Ovary (tissue), 9 donors: ENCODE results near the gene MTMR11. TPM values are rescaled to one million over a fixed set of nuclear protein-coding genes. Genes with fewer than 3 reads are reported as not detected.
A peak's percentile ranks its signal among the peaks of the same experiment; 100 is the strongest.

Source experiments
- DNase-seq, 5 donors: peaks; one replicate each; pipeline ENCODE4 v3.0.0-alpha.2; 2019 to 2020
- H3K27ac ChIP-seq, 2 donors: fragments of 200-600 bp; one replicate each; pipeline versions ENCODE4 v1.5.1 to v1.8.0; 2019 to 2022
- H3K27me3 ChIP-seq: fragments of 200-600 bp; one replicate; pipeline ENCODE4 v1.8.0; 2022
- H3K36me3 ChIP-seq: fragments of 200-600 bp; sonication (generic); one replicate; pipeline ENCODE4 v1.5.1; 2019
- H3K4me1 ChIP-seq: one replicate; pipeline ENCODE4 v1.8.1; 2013; ENCODE audit warnings: mild to moderate bottlenecking, moderate library complexity; ENCODE audit not compliant: insufficient read depth
- H3K4me3 ChIP-seq: fragments of 200-600 bp; sonication (generic); one replicate; pipeline ENCODE4 v1.5.1; 2017
- H3K9me3 ChIP-seq, 2 donors: fragments of 200-600 bp in 1 of 2; sonication (generic) in 1 of 2; one replicate each; pipeline versions ENCODE4 v1.5.1 to v1.8.1; 2013 to 2019; ENCODE audit warnings: mild to moderate bottlenecking in 1 of 2, moderate library complexity in 1 of 2
- EP300 ChIP-seq: sonication (generic); formaldehyde crosslinking; IDR thresholded peaks from one replicate; pipeline ENCODE4 v1.6.1; 2017; ENCODE audit warnings: antibody characterized with exemption
- POLR2A ChIP-seq: fragments of 450-650 bp; IDR thresholded peaks from one replicate; pipeline ENCODE4 v1.6.1; 2017; ENCODE audit warnings: antibody characterized with exemption, mild to moderate bottlenecking, moderate library complexity
- WGBS, 3 donors: extraction: QIAGEN DNeasy Blood & Tissue Kit in 1 of 3; methylation state at CpG; one replicate each; pipeline versions ENCODE4 v1.1.5 to v1.1.7; 2013 to 2017; 5-methylcytosine and 5-hydroxymethylcytosine counted together
- intact Hi-C, 4 donors: fragments of 100-400 bp; cut with DNase I; formaldehyde crosslinking; loops; one replicate each; pipeline versions ENCODE4 v1.11.0 to v1.15.1; 2022 to 2023
- polyA plus RNA-seq, 2 donors: library from polyadenylated mRNA; stranded (reverse); fragments of 200-250 nt in 1 of 2; fragments of 350-450 nt in 1 of 2; fragmentation: Illumina TruSeq in 1 of 2; extraction: RNeasy Lipid Tissue Mini Kit (QIAGEN cat#74804) in 1 of 2; gene quantifications; one replicate each; pipeline ENCODE4 v1.2.3, GENCODE V29; 2013 to 2014
- total RNA-seq, 7 donors: library from RNA; depleted of rRNA in 2 of 7; stranded (reverse); fragments of >200 nt in 2 of 7; fragmentation: NEBNext Ultra II Directional in 3 of 7; extraction: Animal tissue kit (Norgen Biotek cat#: 25700) in 3 of 7; gene quantifications; one replicate each; pipeline versions ENCODE4 v1.1.0 to v1.2.4, GENCODE V29; 2016 to 2023
- TF ChIP-seq, protein P1 (sequence below), 3 donors: fragments of 450-650 bp in 2 of 3; fragments of 200-600 bp in 1 of 3; IDR thresholded peaks; one replicate each; pipeline versions ENCODE4 v1.5.1 to v1.8.0; 2016 to 2022; ENCODE audit warnings: antibody characterized with exemption in 3 of 3, mild to moderate bottlenecking in 1 of 3
- donor health status: DM: no; HTN: no; CAD: no; lungs with moderate emphysema.
- donor health status: DM: no; HTN: no; CAD: no.
- donor health status: Bipolar disorder and iron deficiency.
- donor health status: DM: yes; HTN: yes; CAD: no.
- donor health status: DM: no; HTN: no; CAD: no.
- donor health status: DM: yes; HTN: yes; CAD: no.

MTMR11 gene
- total and polyA plus RNA-seq, 9 donors: 19.1 to 51.5 (median 33.0) TPM

DNA sequence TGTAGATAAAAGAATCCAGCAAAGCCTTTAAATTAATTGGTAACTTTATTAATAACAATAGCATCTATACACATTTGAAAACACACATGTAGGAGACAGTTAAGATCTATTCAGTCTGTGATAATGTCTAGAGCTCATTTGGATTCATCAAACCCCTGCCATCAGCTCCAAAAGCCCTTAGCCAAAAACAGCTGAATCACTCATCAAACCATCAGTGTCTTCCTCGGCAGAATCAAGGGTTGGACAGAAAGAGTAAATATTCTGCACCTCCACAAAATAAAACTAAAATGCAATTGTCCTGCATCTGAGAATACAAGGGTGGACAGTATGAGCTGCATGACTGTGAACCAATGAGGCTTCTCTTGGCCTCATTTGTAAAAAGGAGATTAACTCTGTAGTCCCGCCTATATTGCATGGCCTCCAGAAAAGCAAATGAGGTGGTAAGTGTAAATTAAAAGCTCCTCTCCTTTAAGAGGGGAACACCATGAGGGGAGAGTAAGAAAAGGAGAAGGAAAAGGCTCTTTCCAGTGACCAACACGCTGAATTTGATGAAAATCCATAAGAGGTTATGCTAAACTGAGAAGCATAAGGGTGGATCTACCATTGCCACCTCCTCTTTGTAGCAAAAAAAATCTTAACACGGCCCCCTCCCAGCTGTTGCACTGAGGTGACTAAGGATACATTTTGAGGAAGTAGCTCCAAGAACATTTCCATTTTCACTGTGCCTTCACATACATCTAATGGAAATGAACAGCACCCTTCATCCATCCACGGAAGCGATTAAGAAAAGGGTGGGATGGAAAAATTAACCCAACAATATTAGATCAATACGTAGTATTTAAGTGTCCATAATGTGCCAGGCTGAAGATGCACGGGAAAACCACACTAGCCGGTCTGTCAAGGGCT, 52.0 kb downstream of the MTMR11 start:
- Histone ChIP-seq H3K4me3 (peak overlapping the region; percentile 80), H3K9me3 (no peaks in the 10 kb centered on the region), H3K4me1 (peaks cover 2% of the 10 kb centered on the region), H3K27ac (peak overlapping the region in 1 of 2 donors; percentile 99), H3K27me3 (no peaks in the 10 kb centered on the region), H3K36me3 (no peaks in the 10 kb centered on the region)
- DNase-seq: no peak
- WGBS, 3 donors: 7 to 10% (median 9%) methylated on average over 9 of the region's 9 CpGs
- intact Hi-C loops: no loop called here
- no peak for TF ChIP-seq POLR2A
- no peak for TF ChIP-seq EP300

DNA sequence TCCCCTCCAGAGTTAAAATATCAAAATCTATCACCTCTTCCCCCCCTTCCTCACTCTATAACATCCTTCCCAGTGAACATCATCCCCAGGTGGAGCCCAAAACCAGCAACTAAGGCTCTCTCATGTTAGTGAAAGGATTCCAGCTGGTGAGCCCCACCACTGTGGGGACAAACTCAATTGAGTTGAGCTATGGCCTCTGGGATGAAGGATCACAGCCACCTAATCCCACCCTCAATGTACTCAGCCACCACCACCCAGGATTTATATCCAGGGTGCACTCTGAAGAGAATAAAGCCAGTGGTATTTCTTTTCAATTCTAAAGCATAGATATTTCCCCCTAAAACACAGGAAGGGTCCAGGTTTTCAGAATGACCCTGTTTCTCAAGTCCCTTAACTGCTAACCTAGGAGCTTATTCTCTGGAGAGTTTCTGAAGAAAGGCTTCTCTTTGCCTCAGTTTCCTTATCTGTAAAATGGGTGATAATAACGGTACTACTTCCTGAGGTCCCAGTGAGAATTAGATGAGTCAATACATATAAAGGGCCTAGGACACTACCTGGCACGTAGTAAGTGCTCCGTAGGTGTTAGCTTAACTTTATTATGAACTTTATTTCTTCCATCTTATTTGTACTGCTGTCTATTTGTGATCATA, 53.0 kb downstream of the MTMR11 start:
- Histone ChIP-seq H3K27ac (no peak overlapping the region), H3K36me3 (no peaks in the 10 kb centered on the region), H3K4me3 (no peak overlapping the region), H3K27me3 (no peaks in the 10 kb centered on the region), H3K4me1 (peaks cover 2% of the 10 kb centered on the region), H3K9me3 (no peaks in the 10 kb centered on the region)
- DNase-seq: no peak
- WGBS, 3 donors: 79 to 81% (median 79%) methylated on average over 3 of the region's 3 CpGs
- TF ChIP-seq EP300 (no peak), POLR2A (no peak)
- TF ChIP-seq, protein P1, sequence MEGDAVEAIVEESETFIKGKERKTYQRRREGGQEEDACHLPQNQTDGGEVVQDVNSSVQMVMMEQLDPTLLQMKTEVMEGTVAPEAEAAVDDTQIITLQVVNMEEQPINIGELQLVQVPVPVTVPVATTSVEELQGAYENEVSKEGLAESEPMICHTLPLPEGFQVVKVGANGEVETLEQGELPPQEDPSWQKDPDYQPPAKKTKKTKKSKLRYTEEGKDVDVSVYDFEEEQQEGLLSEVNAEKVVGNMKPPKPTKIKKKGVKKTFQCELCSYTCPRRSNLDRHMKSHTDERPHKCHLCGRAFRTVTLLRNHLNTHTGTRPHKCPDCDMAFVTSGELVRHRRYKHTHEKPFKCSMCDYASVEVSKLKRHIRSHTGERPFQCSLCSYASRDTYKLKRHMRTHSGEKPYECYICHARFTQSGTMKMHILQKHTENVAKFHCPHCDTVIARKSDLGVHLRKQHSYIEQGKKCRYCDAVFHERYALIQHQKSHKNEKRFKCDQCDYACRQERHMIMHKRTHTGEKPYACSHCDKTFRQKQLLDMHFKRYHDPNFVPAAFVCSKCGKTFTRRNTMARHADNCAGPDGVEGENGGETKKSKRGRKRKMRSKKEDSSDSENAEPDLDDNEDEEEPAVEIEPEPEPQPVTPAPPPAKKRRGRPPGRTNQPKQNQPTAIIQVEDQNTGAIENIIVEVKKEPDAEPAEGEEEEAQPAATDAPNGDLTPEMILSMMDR (IDR thresholded peaks at IDR 0.05): no peak
- intact Hi-C loops: no loop called here

DNA sequence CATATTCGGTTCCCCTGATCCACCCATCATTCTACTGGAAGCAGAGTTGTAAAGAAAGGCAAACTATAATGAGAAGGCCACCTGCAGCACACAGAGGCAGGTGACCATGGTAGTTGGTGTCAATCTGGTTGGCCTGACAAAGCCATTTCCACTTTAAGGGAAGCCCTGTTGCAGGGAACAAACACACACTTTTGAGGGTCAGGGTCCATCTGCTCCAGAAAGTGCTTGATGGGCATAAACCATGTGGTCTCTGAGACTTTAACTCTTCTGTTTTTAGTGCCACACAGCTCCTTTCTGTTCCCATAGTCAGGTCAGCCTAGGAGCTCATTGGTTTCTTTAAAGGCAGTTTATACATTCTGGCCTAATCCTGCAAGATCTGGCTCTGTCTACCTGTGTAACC, 54.8 kb downstream of the MTMR11 start:
- DNase-seq: no peak

DNA sequence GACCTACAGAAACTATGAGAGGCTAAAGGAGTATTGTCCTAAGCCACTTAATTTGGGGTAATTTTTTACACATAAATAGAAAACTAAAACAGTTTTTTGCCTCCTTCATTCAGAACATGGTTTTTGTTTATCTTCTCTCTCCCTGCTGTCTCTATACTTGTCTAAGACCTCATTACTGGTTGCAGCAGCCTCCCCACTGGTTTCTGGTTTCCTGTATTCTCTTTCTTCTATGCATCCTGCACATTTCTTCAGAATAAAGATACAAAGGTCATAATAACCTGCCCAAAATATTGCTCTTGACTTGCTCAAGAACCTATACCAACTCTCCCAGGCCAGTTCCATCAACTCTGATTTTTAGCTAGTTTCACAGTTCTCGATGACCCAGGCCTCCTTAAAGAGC, 57.1 kb downstream of the MTMR11 start:
- H3K9me3 ChIP-seq: no peaks in the 10 kb centered on the region
- no peak overlapping the region for H3K4me3 ChIP-seq
- no peak for TF ChIP-seq POLR2A
- no peak for TF ChIP-seq EP300
- TF ChIP-seq, protein P1 (IDR thresholded peaks at IDR 0.05): no peak
- peaks cover 2% of the 10 kb centered on the region for H3K4me1 ChIP-seq
- intact Hi-C loops: no loop called here
- 86 to 92% (median 92%) methylated on average over 1 of the region's 1 CpG for WGBS, 3 donors
- no peak for DNase-seq
- H3K36me3 ChIP-seq: no peaks in the 10 kb centered on the region
- H3K27me3 ChIP-seq: no peaks in the 10 kb centered on the region
- H3K27ac ChIP-seq: no peak overlapping the region

More for the DNA sequence above, 54.8 kb downstream of the MTMR11 start:
- Histone ChIP-seq H3K36me3 (no peaks in the 10 kb centered on the region), H3K4me1 (peaks cover 2% of the 10 kb centered on the region), H3K9me3 (no peaks in the 10 kb centered on the region), H3K4me3 (no peak overlapping the region), H3K27me3 (no peaks in the 10 kb centered on the region), H3K27ac (no peak overlapping the region)
- 91 to 100% (median 97%) methylated on average over 1 of the region's 1 CpG for WGBS, 3 donors
- TF ChIP-seq POLR2A: no peak
- TF ChIP-seq, protein P1 (IDR thresholded peaks at IDR 0.05): no peak
- no peak for TF ChIP-seq EP300
- intact Hi-C loops: no loop called here

Other genes starting within 250 kb of the MTMR11 start
- 10 to 100 TPM in 1 of 7 donors, 1 to 10 TPM in 5, under 1 TPM in 1; 0.34 to 17.9 (median 3.2) TPM for gene FCGR1A, start 154.2 kb downstream of the MTMR11 start, total RNA-seq
- gene FCGR1A, start 154.2 kb downstream of the MTMR11 start, polyA plus RNA-seq: 1 to 10 TPM; 2.9 to 7.4 TPM
- 10 to 100 TPM; 11.6 to 36.5 (median 16.1) TPM for gene BOLA1, start 37.3 kb downstream of the MTMR11 start, total RNA-seq
- 10 to 100 TPM; 13.6 to 30.1 TPM for gene BOLA1, start 37.3 kb downstream of the MTMR11 start, polyA plus RNA-seq
- gene SV2A, start 19.0 kb downstream of the MTMR11 start, total RNA-seq: 1 to 10 TPM; 1.2 to 7.7 (median 3.2) TPM
- gene SV2A, start 19.0 kb downstream of the MTMR11 start, polyA plus RNA-seq: 1 to 10 TPM; 3.2 to 7.9 TPM
- gene SF3B4, start 9.1 kb downstream of the MTMR11 start, total RNA-seq: 10 to 100 TPM in 5 of 7 donors, 1 to 10 TPM in 2; 9.2 to 70.2 (median 57.8) TPM
- gene SF3B4, start 9.1 kb downstream of the MTMR11 start, polyA plus RNA-seq: 10 to 100 TPM; 35.8 to 91.4 TPM
- 10 to 100 TPM; 16.5 to 40.1 (median 34.1) TPM for gene OTUD7B, start 73.8 kb upstream of the MTMR11 start, total RNA-seq
- gene OTUD7B, start 73.8 kb upstream of the MTMR11 start, polyA plus RNA-seq: 10 to 100 TPM in 1 of 2 donors, 1 to 10 TPM in 1; 9.4 to 17.3 TPM
- 10 to 100 TPM; 19.1 to 39.1 (median 32.7) TPM for gene VPS45, start 130.9 kb upstream of the MTMR11 start, total RNA-seq
- gene VPS45, start 130.9 kb upstream of the MTMR11 start, polyA plus RNA-seq: 10 to 100 TPM; 16.8 to 45.8 TPM
- gene PLEKHO1, start 213.0 kb upstream of the MTMR11 start, total RNA-seq: 10 to 100 TPM; 40.6 to 68.9 (median 55.6) TPM
- 10 to 100 TPM; 45.4 to 58.3 TPM for gene PLEKHO1, start 213.0 kb upstream of the MTMR11 start, polyA plus RNA-seq